HepG2 (cell line): Measurements from ENCODE around the gene NSF. TPM values are rescaled to one million over a fixed set of nuclear protein-coding genes. Genes with fewer than 3 reads are reported as not detected.

Source experiments
- ATAC-seq: fragments of 200-7000 bp; cut with Tn5 transposase; 3 replicates; pipeline ENCODE4 v1.9.1; 2020; ENCODE audit warnings: mild to moderate bottlenecking, moderate library complexity
- BruUV-seq: library from RNA; stranded (reverse); fragments of 400-500 nt; replicated peaks from 2 replicates; lab custom pipeline; 2021; lab: Mats Ljungman, UMichigan
- CTCF ChIA-PET: fragments of 300-600 bp; formaldehyde crosslinking; extraction: SDS; loops from one replicate; lab custom pipeline; 2021; ENCODE audit warnings: low total read pairs, inconsistent platforms, low intra/inter-chr PET ratio; lab: Yijun Ruan, JAX
- POLR2A ChIA-PET: fragments of 350-600 bp; sonication (Branson Sonifier 250); formaldehyde crosslinking; loops from one replicate; lab custom pipeline; 2020; ENCODE audit warnings: antibody characterized with exemption, inconsistent platforms; lab: Yijun Ruan, JAX
- DNase-seq: peaks from one replicate; pipeline ENCODE4 v3.0.0-alpha.2; 2015; ENCODE audit warnings: low spot score
- FAIRE-seq: peaks from 3 replicates; lab custom pipeline; 2011; peaks lifted over from hg19 to GRCh38; lab: Jason Lieb, UNC
- H2AFZ ChIP-seq: one replicate; pipeline ENCODE4 v1.6.1; 2011; ENCODE audit warnings: low read length, inconsistent platforms
- H3K27ac ChIP-seq: fragments of 300-600 bp; 3 replicates; pipeline ENCODE4 v1.8.0; 2011; ENCODE audit warnings: mixed run types, mild to moderate bottlenecking, mixed read lengths, low read length, inconsistent platforms; ENCODE audit not compliant: insufficient read depth; ENCODE audit errors: extremely low read length
- H3K27me3 ChIP-seq, 2 experiments: fragments of 200-600 bp in 1 of 2; 2 replicates in 1 of 2; 3 replicates in 1 of 2; pipeline versions ENCODE4 v1.6.0 to v1.8.0; 2011; ENCODE audit warnings: low read length in 2 of 2, mild to moderate bottlenecking in 2 of 2, moderate library complexity in 2 of 2, inconsistent platforms in 1 of 2; ENCODE audit not compliant: insufficient read depth in 2 of 2, control insufficient read depth in 1 of 2
- H3K36me3 ChIP-seq, 2 experiments: fragments of 200-600 bp in 1 of 2; replicated peaks in 1 of 2; 2 replicates in 1 of 2; 3 replicates in 1 of 2; pipeline versions ENCODE4 v1.5.1 to v1.8.0; 2011; ENCODE audit warnings: low read length in 2 of 2, inconsistent platforms in 1 of 2; ENCODE audit not compliant: insufficient read depth in 2 of 2, control insufficient read depth in 1 of 2
- H3K4me1 ChIP-seq: 2 replicates; pipeline ENCODE4 v1.5.1; 2012; ENCODE audit warnings: low read length, inconsistent platforms; ENCODE audit not compliant: insufficient read depth
- H3K4me2 ChIP-seq: 2 replicates; pipeline ENCODE4 v1.6.0; 2011; ENCODE audit warnings: low read depth, low read length, inconsistent platforms
- H3K4me3 ChIP-seq, 3 experiments: fragments of 200-600 bp in 1 of 3; sonication (generic), shearing (Covaris generic) in 1 of 3; replicated peaks in 1 of 3; 2 replicates each; pipeline ENCODE4 v1.5.1; 2011 to 2016; ENCODE audit warnings: low read length in 3 of 3, inconsistent platforms in 2 of 3, low read depth in 2 of 3, mild to moderate bottlenecking in 2 of 3, control low read depth in 1 of 3, mixed read lengths in 1 of 3; ENCODE audit not compliant: insufficient read depth in 1 of 3
- H3K79me2 ChIP-seq: one replicate; pipeline ENCODE4 v1.6.1; 2011; ENCODE audit warnings: low read length, inconsistent platforms; ENCODE audit not compliant: insufficient read depth
- H3K9ac ChIP-seq: 2 replicates; pipeline ENCODE4 v1.6.0; 2011; ENCODE audit warnings: mild to moderate bottlenecking, low read depth, low read length, inconsistent platforms; ENCODE audit not compliant: insufficient read depth
- H3K9me3 ChIP-seq: 2 replicates; pipeline ENCODE4 v1.5.1; 2012; ENCODE audit warnings: mild to moderate bottlenecking, low read length
- H4K20me1 ChIP-seq: 2 replicates; pipeline ENCODE4 v1.6.0; 2011; ENCODE audit warnings: inconsistent platforms, mild to moderate bottlenecking, low read length, moderate library complexity; ENCODE audit not compliant: insufficient read depth
- ETV5 ChIP-seq: IDR thresholded peaks from 2 replicates; pipeline ENCODE4 v1.6.1; 2018; ENCODE audit warnings: missing biosample characterization, missing genetic modification reagents, inconsistent platforms, borderline replicate concordance
- KDM5A ChIP-seq: fragments of 200-600 bp; sonication (generic); IDR thresholded peaks from 2 replicates; pipeline ENCODE4 v1.7.0; 2018; ENCODE audit warnings: antibody characterized with exemption, mild to moderate bottlenecking, low read length, borderline replicate concordance
- NFE2L2 ChIP-seq: fragments of 150-350 bp; IDR thresholded peaks from 2 replicates; pipeline ENCODE4 v1.6.1; 2014; ENCODE audit warnings: low read length
- SCMH1 ChIP-seq: sonication (generic); formaldehyde crosslinking; IDR thresholded peaks from 2 replicates; pipeline ENCODE4 v1.9.0; 2021; ENCODE audit warnings: missing genetic modification reagents, mild to moderate bottlenecking, borderline replicate concordance
- SRSF1 ChIP-seq: fragments of 200-400 bp; formaldehyde crosslinking; optimal IDR thresholded peaks from 2 replicates; pipeline ENCODE3; 2017; ENCODE audit warnings: mild to moderate bottlenecking, low read depth, low read length, moderate library complexity
- ZFP36L2 ChIP-seq: sonication (generic); formaldehyde crosslinking; IDR thresholded peaks from 2 replicates; pipeline ENCODE4 v1.4.0; 2020; ENCODE audit warnings: missing genetic modification reagents
- ZFP82 ChIP-seq: sonication (generic); formaldehyde crosslinking; IDR thresholded peaks from 2 replicates; pipeline ENCODE4 v1.5.1; 2020; ENCODE audit warnings: mild to moderate bottlenecking, missing genetic modification reagents, borderline replicate concordance
- ZNF224 ChIP-seq: sonication (generic); formaldehyde crosslinking; IDR thresholded peaks from 2 replicates; pipeline ENCODE4 v1.5.0; 2020; ENCODE audit warnings: mild to moderate bottlenecking, missing genetic modification reagents
- ZNF24 ChIP-seq: fragments of 450-650 bp; IDR thresholded peaks from 2 replicates; pipeline ENCODE4 v1.6.1; 2017; ENCODE audit warnings: antibody characterized with exemption, mild to moderate bottlenecking
- ZZZ3 ChIP-seq: sonication (generic); formaldehyde crosslinking; IDR thresholded peaks from 2 replicates; pipeline ENCODE4 v1.4.0; 2020; ENCODE audit warnings: missing genetic modification reagents, mild to moderate bottlenecking, borderline replicate concordance
- WGBS: methylation state at CpG from one replicate; pipeline ENCODE4 v1.1.6; 2017; ENCODE audit warnings: low lambda C conversion rate; 5-methylcytosine and 5-hydroxymethylcytosine counted together
- in situ Hi-C: cut with HindIII; loops from 2 replicates; pipeline ENCODE4 v1.10.0; 2017; ENCODE audit warnings: low pct_unique_long_range_greater_than_20kb; ENCODE audit not compliant: extremely low pct_ligation_motif_present
- intact Hi-C: fragments of 100-400 bp; cut with micrococcal nuclease; formaldehyde crosslinking; loops from one replicate; pipeline ENCODE4 v1.10.0; 2022; ENCODE audit not compliant: unreplicated experiment
- polyA plus RNA-seq, 8 experiments: library from polyadenylated mRNA; depleted of rRNA in 3 of 8; stranded (reverse) in 7 of 8; unstranded in 1 of 8; fragments of >200 nt; fragmentation: Illumina TruSeq in 4 of 8; extraction: Trizol in 4 of 8; gene quantifications; 2 replicates each; pipeline versions ENCODE4 v1.2.1 to v1.2.3, GENCODE V29; 2011 to 2016; ENCODE audit warnings: low read depth in 4 of 8, missing spikeins in 1 of 8, mixed read lengths in 1 of 8; ENCODE audit not compliant: insufficient read depth in 1 of 8
- total RNA-seq, 5 experiments: library from RNA; depleted of rRNA; stranded (reverse); fragments of >200 nt; fragmentation: Illumina TruSeq; extraction: Trizol; gene quantifications; 2 replicates each; pipeline ENCODE4 v1.2.3, GENCODE V29; 2016; ENCODE audit warnings: low read depth in 1 of 5
- TF ChIP-seq, protein P1 (sequence below): sonication (generic); formaldehyde crosslinking; IDR thresholded peaks from 2 replicates; pipeline ENCODE4 v1.8.1; 2022; ENCODE audit warnings: mild to moderate bottlenecking, missing genetic modification reagents
- TF ChIP-seq, protein P2 (sequence below): IDR thresholded peaks from 2 replicates; pipeline ENCODE4 v1.6.1; 2016; ENCODE audit warnings: missing genetic modification reagents, missing compliant biosample characterization
- TF ChIP-seq, protein P3 (sequence below): sonication (generic); formaldehyde crosslinking; IDR thresholded peaks from 2 replicates; pipeline ENCODE4 v1.4.0; 2020; ENCODE audit warnings: missing genetic modification reagents, borderline replicate concordance

Gene NSF
- total and polyA plus RNA-seq, 2 of the 13 experiments (the other 11 are each of a cell fraction or from before 2014, with no cell fraction given), result 21.9 to 37.8 TPM

DNA sequence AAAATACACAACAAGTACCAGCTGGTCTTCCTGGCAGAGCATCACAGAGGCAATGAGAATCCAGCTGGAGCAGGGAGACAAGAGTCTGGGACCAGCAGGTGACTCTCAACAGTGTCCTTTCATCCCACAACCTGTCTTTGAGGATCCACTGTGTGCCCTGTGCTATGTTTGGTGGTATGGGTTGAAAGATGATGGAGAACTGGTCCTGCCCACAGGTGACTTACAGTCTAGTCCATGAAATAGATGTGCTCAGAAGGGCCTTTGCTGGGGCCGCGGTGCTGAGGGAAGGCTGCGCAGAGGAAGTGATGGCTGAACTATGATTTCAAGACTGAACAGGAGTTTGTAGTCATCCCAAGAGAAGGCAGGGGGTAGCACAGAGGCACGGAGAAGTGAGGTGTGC, 210.1 kb downstream of the NSF start:
- POLR2A ChIA-PET, result no interaction called here
- 69% methylated on average over 4 of the region's 4 CpGs for WGBS

DNA sequence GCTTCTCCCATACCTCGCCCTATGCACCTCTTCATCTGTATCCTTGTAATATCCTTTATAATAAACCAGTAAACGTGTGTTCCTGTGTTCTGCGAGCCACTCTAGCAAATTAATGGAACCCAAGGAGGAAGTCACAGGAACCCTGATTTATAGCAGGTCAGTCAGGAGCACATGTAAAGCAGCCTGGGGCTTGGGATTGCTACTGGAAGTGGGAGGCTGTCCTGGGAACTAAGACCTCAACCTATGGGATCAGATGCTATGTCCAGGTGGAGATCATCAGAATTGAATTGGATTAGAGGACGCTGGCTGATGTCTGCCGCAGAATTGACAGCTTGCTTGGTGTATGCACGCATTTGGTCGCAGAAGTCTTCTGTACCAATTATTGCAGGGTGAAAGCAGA, 212.3 kb downstream of the NSF start:
- WGBS, result 33% methylated on average over 7 of the region's 7 CpGs
- FAIRE-seq, result no peak
- Histone ChIP-seq H3K4me1 (no peaks in the 10 kb centered on the region), H3K4me3 (no peak overlapping the region), H4K20me1 (no peaks in the 10 kb centered on the region), H3K27ac (no peak overlapping the region), H3K9me3 (no peaks in the 10 kb centered on the region), H3K9ac (no peak overlapping the region), H2AFZ (no peak overlapping the region), H3K4me2 (no peak overlapping the region), H3K36me3 (no peaks in the 10 kb centered on the region), H3K27me3 (peaks cover 1 to 20% of the 10 kb centered on the region in 2 experiments; a peak in 3 of 5 replicates), H3K79me2 (no peaks in the 10 kb centered on the region)
- ChIA-PET CTCF (no interaction called here), POLR2A (no interaction called here)
- in situ Hi-C loops (no loop called here), intact Hi-C loops (no loop called here)
- BruUV-seq, result no TSS peak
- DNase-seq, result no peak
- no peak for ATAC-seq
- TF ChIP-seq ZZZ3 (CRISPR knock-in tag) (no peak), ZNF24 (no peak), KDM5A (no peak), ZFP82 (no peak), SCMH1 (no peak), ZNF224 (no peak)
- TF ChIP-seq, protein P1, sequence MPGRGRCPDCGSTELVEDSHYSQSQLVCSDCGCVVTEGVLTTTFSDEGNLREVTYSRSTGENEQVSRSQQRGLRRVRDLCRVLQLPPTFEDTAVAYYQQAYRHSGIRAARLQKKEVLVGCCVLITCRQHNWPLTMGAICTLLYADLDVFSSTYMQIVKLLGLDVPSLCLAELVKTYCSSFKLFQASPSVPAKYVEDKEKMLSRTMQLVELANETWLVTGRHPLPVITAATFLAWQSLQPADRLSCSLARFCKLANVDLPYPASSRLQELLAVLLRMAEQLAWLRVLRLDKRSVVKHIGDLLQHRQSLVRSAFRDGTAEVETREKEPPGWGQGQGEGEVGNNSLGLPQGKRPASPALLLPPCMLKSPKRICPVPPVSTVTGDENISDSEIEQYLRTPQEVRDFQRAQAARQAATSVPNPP (CRISPR knock-in tag), result no peak
- TF ChIP-seq, protein P2, sequence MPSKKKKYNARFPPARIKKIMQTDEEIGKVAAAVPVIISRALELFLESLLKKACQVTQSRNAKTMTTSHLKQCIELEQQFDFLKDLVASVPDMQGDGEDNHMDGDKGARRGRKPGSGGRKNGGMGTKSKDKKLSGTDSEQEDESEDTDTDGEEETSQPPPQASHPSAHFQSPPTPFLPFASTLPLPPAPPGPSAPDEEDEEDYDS (CRISPR knock-in tag), result no peak

More for the DNA sequence above, 210.1 kb downstream of the NSF start:
- FAIRE-seq (no peak), DNase-seq (no peak), ATAC-seq (no peak)
- Histone ChIP-seq H3K4me3 (no peak overlapping the region), H3K9ac (no peak overlapping the region), H3K9me3 (no peaks in the 10 kb centered on the region), H3K36me3 (no peaks in the 10 kb centered on the region), H3K79me2 (no peaks in the 10 kb centered on the region), H3K27me3 (peaks cover 1 to 28% of the 10 kb centered on the region in 2 experiments; a peak in 3 of 5 replicates), H4K20me1 (no peaks in the 10 kb centered on the region), H3K4me2 (no peak overlapping the region)
- in situ Hi-C loops, result no loop called here
- no TSS peak for BruUV-seq
- CTCF ChIA-PET, result no interaction called here
- TF ChIP-seq ZFP36L2 (CRISPR knock-in tag) (no peak), NFE2L2 (no peak), SRSF1 (no peak), ETV5 (no peak)
- TF ChIP-seq, protein P3, sequence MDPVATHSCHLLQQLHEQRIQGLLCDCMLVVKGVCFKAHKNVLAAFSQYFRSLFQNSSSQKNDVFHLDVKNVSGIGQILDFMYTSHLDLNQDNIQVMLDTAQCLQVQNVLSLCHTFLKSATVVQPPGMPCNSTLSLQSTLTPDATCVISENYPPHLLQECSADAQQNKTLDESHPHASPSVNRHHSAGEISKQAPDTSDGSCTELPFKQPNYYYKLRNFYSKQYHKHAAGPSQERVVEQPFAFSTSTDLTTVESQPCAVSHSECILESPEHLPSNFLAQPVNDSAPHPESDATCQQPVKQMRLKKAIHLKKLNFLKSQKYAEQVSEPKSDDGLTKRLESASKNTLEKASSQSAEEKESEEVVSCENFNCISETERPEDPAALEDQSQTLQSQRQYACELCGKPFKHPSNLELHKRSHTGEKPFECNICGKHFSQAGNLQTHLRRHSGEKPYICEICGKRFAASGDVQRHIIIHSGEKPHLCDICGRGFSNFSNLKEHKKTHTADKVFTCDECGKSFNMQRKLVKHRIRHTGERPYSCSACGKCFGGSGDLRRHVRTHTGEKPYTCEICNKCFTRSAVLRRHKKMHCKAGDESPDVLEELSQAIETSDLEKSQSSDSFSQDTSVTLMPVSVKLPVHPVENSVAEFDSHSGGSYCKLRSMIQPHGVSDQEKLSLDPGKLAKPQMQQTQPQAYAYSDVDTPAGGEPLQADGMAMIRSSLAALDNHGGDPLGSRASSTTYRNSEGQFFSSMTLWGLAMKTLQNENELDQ, result no peak
- TF ChIP-seq, all 625 proteins: peak for 0
- Histone ChIP-seq H3K4me1 (peaks cover 9% of the 10 kb centered on the region), H3K27ac (no peak overlapping the region), H2AFZ (no peak overlapping the region)
- intact Hi-C loops, result no loop called here
